Activated CD8-positive, alpha-beta memory T cell treated with anti-CD3 and anti-CD28 coated beads, Interleukin-2, amount 50 U/mL, for 24 hours (primary cell): Measurements from ENCODE around the gene CCDC30.

Experiments used
- DNase-seq: peaks from one replicate; pipeline ENCODE4 v3.0.0-alpha.2; 2020; ENCODE audit errors: extremely low read depth

CCDC30 gene

DNA sequence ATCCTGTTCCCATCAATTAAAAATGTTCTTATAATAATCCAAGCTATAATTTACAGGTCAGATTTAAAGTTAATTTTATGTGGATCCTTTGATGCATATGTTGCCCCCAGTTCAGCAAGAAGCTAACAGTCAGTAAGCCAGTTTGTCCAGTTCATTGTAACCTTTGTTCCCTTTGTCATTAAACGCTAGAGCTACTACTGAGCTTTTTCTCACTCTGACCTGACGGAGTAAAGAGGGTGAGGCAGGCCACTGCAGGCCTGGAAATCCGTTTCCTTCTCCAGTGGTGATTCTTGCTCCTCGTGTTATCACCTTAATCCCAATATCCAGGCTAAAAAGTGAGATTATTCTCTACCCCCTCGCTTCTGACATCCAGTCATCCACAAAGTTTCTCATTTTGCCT, 229.4 kb downstream of the CCDC30 start:
- DNase-seq: no peak

GRCh38 chr1:42692911-42693310, 229.8 kb downstream of the CCDC30 start:
- DNase-seq: no peak

- DNase-seq: no peak
These were observed 235.2 kb downstream of the CCDC30 start for GRCh38 chr1:42698081-42698813.

DNA sequence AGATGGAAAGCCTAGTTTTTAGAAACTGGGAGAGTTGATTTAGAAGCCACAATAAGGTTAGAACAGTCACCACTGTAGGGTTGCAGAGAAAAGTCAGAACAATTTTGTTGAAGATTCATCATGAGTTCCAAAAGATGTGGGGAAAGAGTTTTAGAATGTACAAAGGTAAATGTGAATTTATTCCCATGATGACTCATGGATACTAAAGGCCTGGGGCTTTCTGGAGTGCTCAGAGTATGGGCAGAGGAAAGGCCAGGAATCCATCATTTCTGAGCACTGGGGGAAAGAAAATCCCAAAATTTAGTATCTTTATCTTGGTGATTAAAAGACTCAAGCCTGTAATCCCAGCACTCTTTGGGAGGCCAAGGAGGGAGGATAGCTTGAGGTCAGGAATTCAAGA, 236.9 kb downstream of the CCDC30 start:
- DNase-seq: no peak

DNA sequence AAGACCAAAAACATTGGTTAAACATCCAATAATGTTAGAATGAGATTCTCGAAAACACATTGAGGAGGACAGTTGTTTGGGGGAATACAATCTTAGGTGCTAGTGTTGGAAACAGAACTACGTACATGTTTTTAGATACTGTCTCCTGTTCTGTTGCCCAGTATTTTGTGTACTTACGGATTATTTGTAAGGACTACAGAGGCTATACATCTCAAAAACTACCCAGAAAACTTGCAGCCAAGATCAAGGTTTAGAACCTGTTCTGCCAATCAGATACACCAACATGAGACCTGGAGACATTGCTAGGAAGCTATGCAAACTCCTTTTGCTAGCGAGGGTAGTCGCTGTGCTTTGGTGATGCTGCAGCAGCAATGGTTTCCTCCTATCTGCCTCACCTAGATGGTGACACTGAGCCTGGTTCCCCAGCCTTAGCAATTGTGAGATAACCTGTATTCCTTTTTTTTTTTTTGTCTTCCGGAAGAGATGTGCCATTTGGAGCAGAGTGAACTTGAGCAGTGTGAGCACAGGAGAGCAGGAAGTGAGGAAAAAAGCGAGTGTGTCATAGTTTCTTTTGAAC, 240.9 kb downstream of the CCDC30 start:
- no peak for DNase-seq
